ENCODE data around the gene HMGN4. TPM values are rescaled to one million over a fixed set of nuclear protein-coding genes. Genes with fewer than 3 reads are reported as not detected.
A peak's percentile ranks its signal among the peaks of the same experiment; 100 is the strongest.

The HMGN4 gene
- total and polyA plus RNA-seq, 9 of the 15 experiments (the other 6 are each of a cell fraction or from before 2014, with no cell fraction given) = 35.4 to 134 (median 94.1) TPM

GRCh38 chr6:26594730-26595632 is 56.8 kb downstream of the HMGN4 start:
- FAIRE-seq (peak; percentile 87), DNase-seq (ENCODE audit: extremely low read depth in 1 of 4, low spot score in 3 of 4) (peak; percentile 56 to 95 (median 66)), ATAC-seq (peak; percentile 67)
- no peaks in the 10 kb centered on the region for H3K9me1 ChIP-seq (ENCODE audit: control insufficient read depth, insufficient read depth, low read length)
- H3K27ac ChIP-seq (ENCODE audit: extremely low read depth, low read depth, low read length) = peak overlapping the region; percentile 88
- no TSS peak for BruUV-seq (replicated peaks)
- WGBS (ENCODE audit: insufficient coverage, low coverage, missing lambda C conversion rate) = 4% methylated on average over 23 of the region's 23 CpGs
- H3K27me3 ChIP-seq (ENCODE audit: control insufficient read depth in 2 of 2, insufficient read depth in 2 of 2, low read length in 2 of 2) = no peaks in the 10 kb centered on the region
- intact Hi-C loops (cut with micrococcal nuclease) = loop anchor here (1.0 to 5.0 kb wide), 5 partner anchors 18 to 528 kb away; no protein-coding TSS in a partner anchor
- H3K9me3 ChIP-seq (replicated peaks; ENCODE audit: control insufficient read depth, insufficient read depth, low read depth, low read length) = no peaks in the 10 kb centered on the region
- H2AFZ ChIP-seq (ENCODE audit: low read depth, low read length) = peak overlapping the region; percentile 92
- H3K9ac ChIP-seq (ENCODE audit: insufficient read depth in 1 of 2, low read depth in 2 of 2, low read length in 2 of 2) = peak overlapping the region in 1 of 2 experiments; percentile 94; a peak in 3 of 4 replicates
- ChIA-PET CTCF (ENCODE audit: low intra/inter-chr PET ratio) (interaction anchor here (0.5 to 3.6 kb wide), 7 partner anchors 22 to 533 kb away, joined by 3 to 22 read pairs (median 5); no protein-coding TSS in a partner anchor), POLR2A (interaction anchor here (0.5 to 7.6 kb wide), 41 partner anchors 9 to 730 kb away, joined by 3 to 141 read pairs (median 4); a partner anchor contains a TSS)
- no peaks in the 10 kb centered on the region for H4K20me1 ChIP-seq (replicated peaks; ENCODE audit: control insufficient read depth, insufficient read depth, low read length)
- peaks cover 22% of the 10 kb centered on the region for H3K36me3 ChIP-seq (ENCODE audit: control insufficient read depth, insufficient read depth, low read length)
- peaks cover 16 to 19% of the 10 kb centered on the region in 2 experiments; a peak in 4 of 5 replicates for H3K4me1 ChIP-seq (replicated peaks in 1 of 2; ENCODE audit: control insufficient read depth in 2 of 2, insufficient read depth in 2 of 2, low read length in 2 of 2)
- peak overlapping the region; percentile 79 for H3K4me2 ChIP-seq (ENCODE audit: insufficient read depth, low read length)
- peak overlapping the region; percentile 91 for H3K4me3 ChIP-seq
- H3K79me2 ChIP-seq (ENCODE audit: control insufficient read depth, insufficient read depth, low read length) = peaks cover 22% of the 10 kb centered on the region
- in situ Hi-C loops (cut with MboI) = loop anchor here (10.0 kb wide), 1 partner anchor 530 kb away; no protein-coding TSS in a partner anchor
- TF ChIP-seq ELF1 (tag; IDR thresholded peaks at IDR 0.05) (no peak), ZNF174 (CRISPR knock-in tag; IDR thresholded peaks at IDR 0.05) (no peak), FOSL1 (tag; conservative IDR thresholded peaks at IDR 0.05) (no peak), LEF1 (IDR thresholded peaks at IDR 0.05) (no peak), SMAD2 (IDR thresholded peaks at IDR 0.05; ENCODE audit: low read depth, low read length) (no peak), PCBP1 (IDR thresholded peaks at IDR 0.05; ENCODE audit: low read depth, low read length, poor library complexity, severe bottlenecking) (no peak), YBX1 (IDR thresholded peaks at IDR 0.05) (no peak), ZBTB43 (CRISPR knock-in tag; IDR thresholded peaks at IDR 0.05) (no peak), ZSCAN29 (IDR thresholded peaks at IDR 0.05) (peak; percentile 78; the same call in 1 of the 2 replicates), ARID3B (CRISPR knock-in tag; IDR thresholded peaks at IDR 0.05; ENCODE audit: borderline replicate concordance) (no peak), SFPQ (IDR thresholded peaks at IDR 0.05; ENCODE audit: low read depth, low read length) (no peak), PHB (CRISPR knock-in tag; IDR thresholded peaks at IDR 0.05) (no peak), POLR2H (tag; IDR thresholded peaks at IDR 0.05; ENCODE audit: low read depth) (peak; percentile 99), ZNF398 (CRISPR knock-in tag; IDR thresholded peaks at IDR 0.05) (no peak)

Measured in K562 (cell line).